ENCODE results near the gene CRHR1.

- TF ChIP-seq CTCF (IDR thresholded peaks at IDR 0.05; ENCODE audit: insufficient read depth, low read length, poor library complexity, severe bottlenecking): no peak
- no peak for TF ChIP-seq EZH2phosphoT487 (conservative IDR thresholded peaks at IDR 0.05; ENCODE audit: low read length)
Observed at GRCh38 chr17:45839442-45839841, 55.3 kb downstream of the CRHR1 start.
